Neural cell (in vitro differentiated cells): Measurements from ENCODE around the gene RAB15. TPM values are rescaled to one million over a fixed set of nuclear protein-coding genes. Genes with fewer than 3 reads are reported as not detected.

Source experiments
- H2AFZ ChIP-seq: fragments of 200-600, 300-800 bp; sonication (generic), shearing (Covaris generic); 2 replicates; pipeline ENCODE4 v1.6.0; 2014; ENCODE audit warnings: low read depth, mild to moderate bottlenecking, antibody characterized with exemption, low read length, moderate library complexity
- H3F3A ChIP-seq: fragments of 200-600 bp; shearing (Covaris generic); 2 replicates; pipeline ENCODE4 v1.6.1; 2016; ENCODE audit warnings: mild to moderate bottlenecking, moderate library complexity, mixed read lengths, antibody characterized with exemption, low read length; ENCODE audit not compliant: insufficient read depth, poor library complexity, severe bottlenecking
- H3K27ac ChIP-seq: fragments of 200-600, 300-800 bp; sonication (generic), shearing (Covaris generic); 2 replicates; pipeline ENCODE4 v1.5.1; 2014; ENCODE audit warnings: mild to moderate bottlenecking, low read length, moderate library complexity
- H3K27me3 ChIP-seq: fragments of 300-800, 200-600 bp; sonication (generic), shearing (Covaris generic); 2 replicates; pipeline ENCODE4 v1.6.0; 2014; ENCODE audit warnings: mild to moderate bottlenecking, low read depth, low read length, moderate library complexity; ENCODE audit not compliant: insufficient read depth
- H3K36me3 ChIP-seq: fragments of 300-800, 200-600 bp; sonication (generic), shearing (Covaris generic); 2 replicates; pipeline ENCODE4 v1.5.1; 2014; ENCODE audit warnings: mild to moderate bottlenecking, antibody characterized with exemption, low read length, moderate library complexity; ENCODE audit not compliant: insufficient read depth
- H3K4me2 ChIP-seq: fragments of 300-800, 200-600 bp; sonication (generic), shearing (Covaris generic); 2 replicates; pipeline ENCODE4 v1.6.0; 2014; ENCODE audit warnings: mild to moderate bottlenecking, low read length
- H3K4me3 ChIP-seq: fragments of 300-800, 200-600 bp; sonication (generic), shearing (Covaris generic); 2 replicates; pipeline ENCODE4 v1.5.1; 2014; ENCODE audit warnings: mild to moderate bottlenecking, low read length, moderate library complexity
- H3K79me2 ChIP-seq: fragments of 200-600 bp; shearing (Covaris generic); replicated peaks from 2 replicates; pipeline ENCODE4 v1.6.0; 2014; ENCODE audit warnings: mild to moderate bottlenecking, low read length, moderate library complexity; ENCODE audit not compliant: insufficient read depth
- H3K9ac ChIP-seq: fragments of 300-800, 200-600 bp; sonication (generic), shearing (Covaris generic); 2 replicates; pipeline ENCODE4 v1.6.1; 2016; ENCODE audit warnings: mild to moderate bottlenecking, low read length, mixed read lengths
- H3K9me2 ChIP-seq: fragments of 200-600 bp; shearing (Covaris generic); 2 replicates; pipeline ENCODE4 v1.6.1; 2016; ENCODE audit warnings: mild to moderate bottlenecking, low read length, mixed read lengths; ENCODE audit not compliant: insufficient read depth
- H3K9me3 ChIP-seq: fragments of 200-600, 300-800 bp; sonication (generic), shearing (Covaris generic); 2 replicates; pipeline ENCODE4 v1.6.1; 2016; ENCODE audit warnings: mild to moderate bottlenecking, mixed run types, low read length, moderate library complexity, mixed read lengths
- H4K20me1 ChIP-seq: fragments of 200-600 bp; shearing (Covaris generic); 2 replicates; pipeline ENCODE4 v1.6.1; 2016; ENCODE audit warnings: mild to moderate bottlenecking, mixed run types; ENCODE audit not compliant: insufficient read depth
- EP300 ChIP-seq: fragments of 450-650 bp; conservative IDR thresholded peaks from 2 replicates; pipeline ENCODE4 v1.6.1; 2014; ENCODE audit warnings: antibody characterized with exemption, mild to moderate bottlenecking, moderate library complexity; ENCODE audit not compliant: poor library complexity, severe bottlenecking
- EZH2 ChIP-seq: fragments of 200-600, 300-800 bp; shearing (Covaris generic), sonication (generic); IDR thresholded peaks from 2 replicates; pipeline ENCODE4 v1.6.1; 2014; ENCODE audit warnings: antibody characterized with exemption, low read length, borderline replicate concordance, mild to moderate bottlenecking; ENCODE audit not compliant: insufficient read depth, poor library complexity, severe bottlenecking
- MXI1 ChIP-seq: fragments of 450-650 bp; conservative IDR thresholded peaks from 2 replicates; pipeline ENCODE4 v1.6.1; 2014; ENCODE audit warnings: antibody characterized with exemption, mild to moderate bottlenecking; ENCODE audit not compliant: poor library complexity, severe bottlenecking
- POLR2AphosphoS5 ChIP-seq: IDR thresholded peaks from 2 replicates; pipeline ENCODE4 v1.6.1; 2012
- RAD21 ChIP-seq: fragments of 450-650 bp; conservative IDR thresholded peaks from 2 replicates; pipeline ENCODE4 v1.6.1; 2014; ENCODE audit warnings: antibody characterized with exemption, mild to moderate bottlenecking, moderate library complexity
- SMC3 ChIP-seq: fragments of 450-650 bp; conservative IDR thresholded peaks from 2 replicates; pipeline ENCODE4 v1.6.1; 2014; ENCODE audit warnings: antibody characterized with exemption, mild to moderate bottlenecking, moderate library complexity; ENCODE audit not compliant: poor library complexity
- TAF1 ChIP-seq: IDR thresholded peaks from 2 replicates; pipeline ENCODE4 v1.6.1; 2012; ENCODE audit warnings: low read depth
- polyA plus RNA-seq: library from polyadenylated mRNA; depleted of rRNA; stranded (reverse); fragments of >200 nt; gene quantifications from 2 replicates; pipeline ENCODE4 v1.2.3, GENCODE V29; 2014
- TF ChIP-seq, protein P1 (sequence below): IDR thresholded peaks from 2 replicates; pipeline ENCODE4 v1.6.1; 2012; ENCODE audit warnings: borderline replicate concordance
- TF ChIP-seq, protein P2 (sequence below): fragments of 450-650 bp; IDR thresholded peaks from 2 replicates; pipeline ENCODE4 v1.5.1; 2014; ENCODE audit warnings: antibody characterized with exemption, mild to moderate bottlenecking, moderate library complexity; ENCODE audit not compliant: poor library complexity, severe bottlenecking

RAB15 gene
- polyA plus RNA-seq, 1 donor from 2014 or later, result 42.0 TPM

DNA sequence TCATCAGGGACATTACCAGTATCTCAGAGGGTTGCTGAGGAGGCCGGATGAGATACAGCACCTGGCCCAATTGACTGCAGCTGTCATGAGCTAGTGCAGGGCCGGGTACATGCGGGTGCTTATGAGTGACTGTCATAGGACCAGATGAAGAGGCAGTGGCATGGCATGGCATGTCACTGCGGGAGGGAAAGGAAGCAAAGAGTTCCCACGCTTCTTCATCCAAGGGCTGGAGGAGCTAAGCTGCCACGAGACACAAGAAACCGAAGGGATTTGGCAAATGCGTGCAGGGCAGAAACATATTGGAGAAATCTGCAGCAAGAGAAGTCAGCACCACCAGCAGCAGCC lies 18.9 kb downstream of the RAB15 start:
- no peak overlapping the region for H3K27ac ChIP-seq

DNA sequence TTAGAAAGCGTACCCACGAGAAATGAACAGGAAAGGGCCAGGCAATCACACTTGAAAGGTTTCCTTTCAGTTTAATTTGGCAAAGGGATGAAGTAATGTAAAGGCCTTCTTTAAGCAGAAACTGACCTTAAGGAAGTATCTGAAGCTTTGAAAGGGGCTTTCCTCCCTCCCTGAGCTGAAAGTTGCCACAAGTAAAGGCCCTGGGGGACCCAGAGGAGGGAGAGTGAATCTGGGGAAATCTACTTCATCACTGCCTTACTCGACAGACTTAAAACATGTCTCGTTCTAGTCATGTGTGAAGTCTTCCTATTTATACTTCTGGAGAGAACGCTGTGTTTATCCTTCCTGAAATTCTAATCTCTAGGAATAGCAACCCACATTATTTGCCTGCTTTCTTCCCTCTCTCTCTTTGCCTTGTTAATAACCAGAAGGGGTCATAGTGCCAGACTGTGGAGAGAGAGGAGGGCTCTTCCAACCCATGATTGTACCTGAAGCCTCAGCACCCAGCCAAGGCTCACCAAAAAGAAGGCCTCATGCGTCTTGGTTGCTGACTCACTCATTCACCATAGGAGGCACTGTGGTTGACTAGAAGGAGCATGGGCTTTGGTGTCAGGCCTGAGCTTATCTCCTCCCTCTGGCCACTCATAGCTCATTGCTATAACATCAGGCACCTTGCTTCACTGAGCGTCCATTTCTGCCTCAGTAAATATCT lies 19.4 kb downstream of the RAB15 start:
- Histone ChIP-seq H3K79me2 (no peaks in the 10 kb centered on the region), H3K4me2 (no peak overlapping the region), H3K9ac (no peak overlapping the region), H3K27ac (no peak overlapping the region), H3K9me3 (no peaks in the 10 kb centered on the region), H3K4me3 (no peak overlapping the region), H2AFZ (no peak overlapping the region), H3K27me3 (no peaks in the 10 kb centered on the region), H4K20me1 (no peaks in the 10 kb centered on the region), H3F3A (no peaks in the 10 kb centered on the region), H3K36me3 (no peaks in the 10 kb centered on the region), H3K9me2 (no peaks in the 10 kb centered on the region)
- TF ChIP-seq SMC3, result no peak

More for the DNA sequence above, 18.9 kb downstream of the RAB15 start:
- no peaks in the 10 kb centered on the region for H3K9me2 ChIP-seq
- H3K4me3 ChIP-seq, result no peak overlapping the region
- TF ChIP-seq SMC3, result no peak
- TF ChIP-seq EZH2, result no peak
- TF ChIP-seq, protein P1, sequence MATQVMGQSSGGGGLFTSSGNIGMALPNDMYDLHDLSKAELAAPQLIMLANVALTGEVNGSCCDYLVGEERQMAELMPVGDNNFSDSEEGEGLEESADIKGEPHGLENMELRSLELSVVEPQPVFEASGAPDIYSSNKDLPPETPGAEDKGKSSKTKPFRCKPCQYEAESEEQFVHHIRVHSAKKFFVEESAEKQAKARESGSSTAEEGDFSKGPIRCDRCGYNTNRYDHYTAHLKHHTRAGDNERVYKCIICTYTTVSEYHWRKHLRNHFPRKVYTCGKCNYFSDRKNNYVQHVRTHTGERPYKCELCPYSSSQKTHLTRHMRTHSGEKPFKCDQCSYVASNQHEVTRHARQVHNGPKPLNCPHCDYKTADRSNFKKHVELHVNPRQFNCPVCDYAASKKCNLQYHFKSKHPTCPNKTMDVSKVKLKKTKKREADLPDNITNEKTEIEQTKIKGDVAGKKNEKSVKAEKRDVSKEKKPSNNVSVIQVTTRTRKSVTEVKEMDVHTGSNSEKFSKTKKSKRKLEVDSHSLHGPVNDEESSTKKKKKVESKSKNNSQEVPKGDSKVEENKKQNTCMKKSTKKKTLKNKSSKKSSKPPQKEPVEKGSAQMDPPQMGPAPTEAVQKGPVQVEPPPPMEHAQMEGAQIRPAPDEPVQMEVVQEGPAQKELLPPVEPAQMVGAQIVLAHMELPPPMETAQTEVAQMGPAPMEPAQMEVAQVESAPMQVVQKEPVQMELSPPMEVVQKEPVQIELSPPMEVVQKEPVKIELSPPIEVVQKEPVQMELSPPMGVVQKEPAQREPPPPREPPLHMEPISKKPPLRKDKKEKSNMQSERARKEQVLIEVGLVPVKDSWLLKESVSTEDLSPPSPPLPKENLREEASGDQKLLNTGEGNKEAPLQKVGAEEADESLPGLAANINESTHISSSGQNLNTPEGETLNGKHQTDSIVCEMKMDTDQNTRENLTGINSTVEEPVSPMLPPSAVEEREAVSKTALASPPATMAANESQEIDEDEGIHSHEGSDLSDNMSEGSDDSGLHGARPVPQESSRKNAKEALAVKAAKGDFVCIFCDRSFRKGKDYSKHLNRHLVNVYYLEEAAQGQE, result no peak
- TF ChIP-seq MXI1, result no peak
- no peak for TF ChIP-seq POLR2AphosphoS5
- TF ChIP-seq TAF1, result no peak
- no peak for TF ChIP-seq EP300
- TF ChIP-seq, protein P2, sequence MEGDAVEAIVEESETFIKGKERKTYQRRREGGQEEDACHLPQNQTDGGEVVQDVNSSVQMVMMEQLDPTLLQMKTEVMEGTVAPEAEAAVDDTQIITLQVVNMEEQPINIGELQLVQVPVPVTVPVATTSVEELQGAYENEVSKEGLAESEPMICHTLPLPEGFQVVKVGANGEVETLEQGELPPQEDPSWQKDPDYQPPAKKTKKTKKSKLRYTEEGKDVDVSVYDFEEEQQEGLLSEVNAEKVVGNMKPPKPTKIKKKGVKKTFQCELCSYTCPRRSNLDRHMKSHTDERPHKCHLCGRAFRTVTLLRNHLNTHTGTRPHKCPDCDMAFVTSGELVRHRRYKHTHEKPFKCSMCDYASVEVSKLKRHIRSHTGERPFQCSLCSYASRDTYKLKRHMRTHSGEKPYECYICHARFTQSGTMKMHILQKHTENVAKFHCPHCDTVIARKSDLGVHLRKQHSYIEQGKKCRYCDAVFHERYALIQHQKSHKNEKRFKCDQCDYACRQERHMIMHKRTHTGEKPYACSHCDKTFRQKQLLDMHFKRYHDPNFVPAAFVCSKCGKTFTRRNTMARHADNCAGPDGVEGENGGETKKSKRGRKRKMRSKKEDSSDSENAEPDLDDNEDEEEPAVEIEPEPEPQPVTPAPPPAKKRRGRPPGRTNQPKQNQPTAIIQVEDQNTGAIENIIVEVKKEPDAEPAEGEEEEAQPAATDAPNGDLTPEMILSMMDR, result no peak
- H4K20me1 ChIP-seq, result no peaks in the 10 kb centered on the region
- no peak overlapping the region for H3K4me2 ChIP-seq
- H2AFZ ChIP-seq, result no peak overlapping the region
- H3K27me3 ChIP-seq, result no peaks in the 10 kb centered on the region
- H3K79me2 ChIP-seq, result no peaks in the 10 kb centered on the region
- no peaks in the 10 kb centered on the region for H3F3A ChIP-seq
- H3K36me3 ChIP-seq, result no peaks in the 10 kb centered on the region
- H3K9me3 ChIP-seq, result no peaks in the 10 kb centered on the region
- H3K9ac ChIP-seq, result no peak overlapping the region

DNA sequence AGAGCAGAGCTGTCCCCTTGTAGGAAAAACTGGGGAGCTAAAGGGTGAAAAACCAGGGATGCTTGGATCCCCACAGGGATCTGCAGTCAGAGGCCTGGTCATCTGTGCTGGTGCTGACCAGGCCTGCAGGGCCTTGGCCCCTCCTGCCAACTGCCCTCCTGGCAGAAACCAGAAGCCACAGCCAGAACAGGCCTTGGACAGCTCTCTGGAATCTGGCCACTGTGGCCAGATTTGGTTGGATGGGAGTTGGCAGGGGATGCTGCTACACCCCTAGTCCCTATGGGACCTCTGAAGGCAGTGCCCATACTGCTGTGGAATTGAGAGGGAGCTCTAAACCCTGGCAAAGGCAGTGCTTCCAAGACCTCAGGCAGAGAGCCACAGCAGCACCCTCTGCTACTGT lies 20.4 kb downstream of the RAB15 start:
- H3K9me2 ChIP-seq, result no peaks in the 10 kb centered on the region
- no peak overlapping the region for H3K4me2 ChIP-seq
- no peaks in the 10 kb centered on the region for H4K20me1 ChIP-seq
- H3K9me3 ChIP-seq, result no peaks in the 10 kb centered on the region
- TF ChIP-seq MXI1 (no peak), TAF1 (no peak), EP300 (no peak), SMC3 (no peak), POLR2AphosphoS5 (no peak), RAD21 (no peak)
- TF ChIP-seq, protein P1, result no peak
- TF ChIP-seq, protein P2, result no peak
- H3K27me3 ChIP-seq, result no peaks in the 10 kb centered on the region
- H3K36me3 ChIP-seq, result no peaks in the 10 kb centered on the region
- H2AFZ ChIP-seq, result no peak overlapping the region
- H3K9ac ChIP-seq, result no peak overlapping the region
- no peaks in the 10 kb centered on the region for H3F3A ChIP-seq
- H3K4me3 ChIP-seq, result no peak overlapping the region
- no peak overlapping the region for H3K27ac ChIP-seq
- H3K79me2 ChIP-seq, result no peaks in the 10 kb centered on the region
